Right ventricle myocardium superior (tissue), 1 donor: ENCODE measurements around the gene PLA2G4D. TPM values are rescaled to one million over a fixed set of nuclear protein-coding genes. Genes with fewer than 3 reads are reported as not detected.

ENCODE experiments used
- ATAC-seq: fragments of 200-7000 bp; cut with Tn5 transposase; one replicate; pipeline ENCODE4 v1.9.1; 2020; ENCODE audit warnings: mild to moderate bottlenecking; ENCODE audit not compliant: poor library complexity
- DNase-seq: peaks from one replicate; pipeline ENCODE4 v3.0.0-alpha.2; 2020
- intact Hi-C: fragments of 100-400 bp; cut with DNase I; formaldehyde crosslinking; loops from one replicate; pipeline ENCODE4 v1.11.2; 2022
- long read RNA-seq: library from polyadenylated mRNA; unstranded; transcript quantifications from one replicate; pipeline ENCODE4 v2.0.0, GENCODE V29; 2021
- total RNA-seq: library from RNA; stranded (reverse); fragmentation: NEBNext Ultra II Directional; extraction: Animal tissue kit (Norgen Biotek cat#: 25700); gene quantifications from one replicate; pipeline ENCODE4 v1.2.1, GENCODE V29; 2021
- donor health status: DM: no; HTN: yes; CAD: no; lungs with severe emphysema.

PLA2G4D gene
- total RNA-seq: not detected
- long read RNA-seq: 0 reads

- ATAC-seq: no peak
- no peak for DNase-seq
- intact Hi-C loops: no loop called here
Measured at GRCh38 chr15:42094512-42094963, at the start of gene PLA2G4D. TSS of gene PLA2G4D (minus strand) at chr15:42094562. CDS start at chr15:42094459, 103 bp downstream.

- DNase-seq: no peak
- no peak for ATAC-seq
- intact Hi-C loops: no loop called here
Measured at GRCh38 chr15:42143356-42143755, 49.0 kb upstream of the PLA2G4D start.

DNA sequence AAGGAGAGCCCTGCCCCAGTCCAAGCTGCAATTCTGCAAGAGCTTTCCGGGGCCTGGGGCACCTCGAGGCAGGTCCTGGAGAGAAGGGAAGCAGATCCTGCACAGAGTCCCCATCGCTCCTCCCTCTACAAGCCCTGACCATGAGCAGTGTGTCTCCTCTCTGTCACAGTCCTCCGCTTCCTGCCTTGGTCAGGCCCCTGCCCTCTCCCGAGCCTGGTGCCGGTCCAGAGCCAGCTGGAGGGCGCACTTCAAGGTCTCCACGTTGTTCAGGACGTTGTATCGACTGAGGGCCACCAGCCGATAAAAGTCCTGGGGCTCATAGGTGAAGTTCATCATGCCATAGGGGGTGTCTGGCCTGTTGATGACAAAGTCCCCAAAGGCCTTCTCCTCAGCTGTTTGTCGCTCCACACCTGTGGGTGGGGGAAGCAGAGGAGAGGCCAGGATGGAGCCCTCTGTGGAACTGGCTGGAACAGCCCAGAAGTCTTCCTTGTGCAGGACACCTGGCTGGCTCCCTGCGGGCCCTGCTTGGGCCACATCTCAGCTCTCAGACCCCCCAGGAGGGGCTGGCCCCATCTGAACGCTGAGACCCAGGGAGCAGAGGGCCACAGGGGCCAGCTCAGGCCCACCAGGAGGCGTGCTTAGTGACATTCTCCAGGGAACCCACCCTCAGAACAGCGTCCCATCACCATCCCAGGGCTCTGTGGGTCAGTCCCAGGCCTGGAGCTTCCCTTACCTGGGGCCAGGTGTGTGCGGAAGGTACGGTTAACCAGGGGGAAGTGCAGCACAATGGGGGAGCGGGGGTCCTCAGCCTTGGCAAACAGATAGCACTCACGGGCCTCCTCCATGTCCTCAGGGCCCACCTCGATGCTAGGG lies 47.7 kb upstream of the PLA2G4D start:
- intact Hi-C loops: no loop called here
- ATAC-seq: no peak
- DNase-seq: no peak

GRCh38 chr15:42141246-42141645 lies 46.9 kb upstream of the PLA2G4D start:
- no peak for ATAC-seq
- no peak for DNase-seq
- intact Hi-C loops: no loop called here

DNA sequence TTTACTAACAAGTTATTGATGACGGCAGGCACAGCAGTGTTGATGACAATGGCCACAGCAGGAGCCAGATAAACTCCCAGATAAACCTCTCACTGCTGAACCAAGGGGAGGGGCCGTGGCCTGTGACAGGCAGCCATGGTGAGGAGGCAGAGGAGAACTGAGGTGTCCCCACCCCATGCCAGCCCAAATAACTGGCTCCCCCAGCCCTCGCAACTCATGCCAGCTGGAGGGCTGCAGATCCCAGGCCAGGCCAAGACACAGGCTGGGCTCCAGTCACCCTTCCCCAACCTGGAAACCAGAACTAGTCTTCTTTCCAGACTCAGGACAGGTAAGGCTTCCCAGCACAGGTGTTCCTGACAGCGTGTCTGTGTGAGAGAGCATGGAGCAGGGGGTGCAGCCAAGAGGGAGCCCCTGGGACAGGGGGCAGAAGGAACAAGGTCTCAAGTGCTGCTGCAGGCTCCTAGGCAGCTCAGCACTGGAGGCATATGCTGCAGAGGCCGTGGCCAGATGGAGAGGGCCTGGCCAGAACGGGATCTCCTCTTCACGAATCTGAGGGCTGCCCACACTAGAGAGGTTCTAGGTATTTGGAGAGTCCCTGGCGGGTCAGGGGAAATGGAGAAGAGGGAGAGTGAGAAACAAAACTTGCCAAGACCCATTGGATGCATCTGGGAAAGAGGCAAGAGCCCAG lies 46.2 kb upstream of the PLA2G4D start:
- no peak for DNase-seq
- intact Hi-C loops: no loop called here
- ATAC-seq: no peak

DNA sequence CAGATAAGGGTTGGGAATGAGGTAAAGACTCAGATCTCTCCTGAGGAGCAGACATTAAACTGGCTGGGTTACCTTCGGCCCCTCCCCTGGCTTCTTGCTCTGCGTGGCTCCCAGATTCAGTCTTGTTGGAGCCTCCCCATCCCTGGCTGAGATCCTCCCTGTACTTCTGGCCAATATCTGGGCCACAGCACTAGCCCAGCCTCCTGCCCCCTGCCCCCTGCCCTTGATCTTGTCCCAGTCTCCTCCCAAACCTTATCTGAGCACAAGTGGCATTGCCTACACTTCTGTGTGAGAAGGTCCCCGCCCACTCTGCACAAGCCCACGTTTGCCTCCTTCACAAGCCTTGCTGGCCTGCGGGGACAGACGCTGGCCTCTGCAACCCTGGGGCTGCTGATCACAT lies 45.2 kb upstream of the PLA2G4D start:
- intact Hi-C loops: loop anchor here (5.0 kb wide), 1 partner anchor 152 kb away; no protein-coding TSS in a partner anchor
- DNase-seq (no peak), ATAC-seq (no peak)

DNA sequence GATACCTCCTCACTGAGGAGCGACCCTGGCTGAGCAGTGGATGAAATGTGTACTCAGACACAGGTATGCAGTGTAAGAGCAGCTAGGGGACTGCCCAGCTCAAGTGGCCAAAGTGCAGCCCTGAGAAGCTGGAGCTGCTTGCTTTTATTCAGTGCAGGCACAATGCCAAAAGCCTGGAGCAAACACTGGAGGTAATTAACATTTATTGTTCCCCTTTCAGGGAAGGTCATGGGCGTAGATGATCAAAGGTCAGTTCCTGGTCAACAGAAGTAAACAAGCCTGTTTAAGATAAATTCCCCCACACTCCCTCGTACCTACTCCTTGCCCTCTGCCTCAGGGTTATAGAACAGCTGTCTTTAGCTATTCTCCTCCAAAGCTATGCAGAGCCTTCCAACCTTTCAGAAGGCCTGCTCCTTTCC lies 44.6 kb upstream of the PLA2G4D start:
- intact Hi-C loops: loop anchor here (5.0 kb wide), 1 partner anchor 152 kb away; no protein-coding TSS in a partner anchor
- no peak for DNase-seq

GRCh38 chr15:42138411-42138810 lies 44.0 kb upstream of the PLA2G4D start:
- intact Hi-C loops: loop anchor here (5.0 kb wide), 1 partner anchor 151 kb away; no protein-coding TSS in a partner anchor
- DNase-seq (no peak), ATAC-seq (no peak)

More for the DNA sequence above, 44.6 kb upstream of the PLA2G4D start:
- ATAC-seq: no peak

- ATAC-seq: peak; percentile 51
- intact Hi-C loops: loop anchor here (5.0 kb wide), 1 partner anchor 150 kb away; no protein-coding TSS in a partner anchor
- no peak for DNase-seq
Measured at GRCh38 chr15:42137461-42138261, 43.3 kb upstream of the PLA2G4D start.

DNA sequence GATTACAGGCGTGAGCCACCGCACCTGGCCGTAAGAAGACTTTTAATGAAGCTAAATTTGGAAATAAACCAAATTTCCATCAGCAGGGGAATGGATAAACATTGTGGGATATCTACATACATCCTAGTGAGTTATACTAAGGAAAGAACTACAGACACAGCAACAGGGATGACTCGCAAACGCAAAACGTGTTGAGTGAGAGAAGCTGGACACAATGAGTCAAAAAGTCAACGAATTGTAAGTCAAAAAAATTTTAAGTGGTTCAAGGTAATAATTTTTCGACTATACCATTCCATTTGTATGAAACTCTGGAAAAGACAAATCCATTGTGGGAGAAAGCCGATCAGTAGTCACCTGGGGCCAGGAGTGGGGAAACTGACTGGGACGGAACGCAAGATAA lies 42.2 kb upstream of the PLA2G4D start:
- intact Hi-C loops: loop anchor here (5.0 kb wide), 1 partner anchor 149 kb away; no protein-coding TSS in a partner anchor
- ATAC-seq (no peak), DNase-seq (no peak)

DNA sequence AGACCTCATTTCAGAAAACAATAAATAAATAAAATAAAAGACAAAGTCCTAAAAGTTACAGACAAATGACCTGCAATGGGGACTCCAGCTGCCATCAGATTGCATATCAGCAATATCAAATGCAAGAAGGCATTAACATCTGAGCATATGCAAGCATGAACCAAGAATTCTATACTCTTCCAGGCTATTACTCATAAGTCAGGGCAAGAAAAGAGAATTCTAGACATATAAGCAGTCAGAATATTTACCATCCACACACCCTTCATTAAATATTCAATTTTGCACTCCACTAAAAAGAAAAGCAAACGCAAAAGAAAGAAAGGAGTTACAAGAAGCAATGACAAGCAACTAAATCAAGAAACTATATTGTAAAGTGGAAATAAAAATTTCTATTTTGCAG lies 41.0 kb upstream of the PLA2G4D start:
- ATAC-seq: no peak
- intact Hi-C loops: loop anchor here (5.0 kb wide), 1 partner anchor 148 kb away; no protein-coding TSS in a partner anchor
- no peak for DNase-seq

DNA sequence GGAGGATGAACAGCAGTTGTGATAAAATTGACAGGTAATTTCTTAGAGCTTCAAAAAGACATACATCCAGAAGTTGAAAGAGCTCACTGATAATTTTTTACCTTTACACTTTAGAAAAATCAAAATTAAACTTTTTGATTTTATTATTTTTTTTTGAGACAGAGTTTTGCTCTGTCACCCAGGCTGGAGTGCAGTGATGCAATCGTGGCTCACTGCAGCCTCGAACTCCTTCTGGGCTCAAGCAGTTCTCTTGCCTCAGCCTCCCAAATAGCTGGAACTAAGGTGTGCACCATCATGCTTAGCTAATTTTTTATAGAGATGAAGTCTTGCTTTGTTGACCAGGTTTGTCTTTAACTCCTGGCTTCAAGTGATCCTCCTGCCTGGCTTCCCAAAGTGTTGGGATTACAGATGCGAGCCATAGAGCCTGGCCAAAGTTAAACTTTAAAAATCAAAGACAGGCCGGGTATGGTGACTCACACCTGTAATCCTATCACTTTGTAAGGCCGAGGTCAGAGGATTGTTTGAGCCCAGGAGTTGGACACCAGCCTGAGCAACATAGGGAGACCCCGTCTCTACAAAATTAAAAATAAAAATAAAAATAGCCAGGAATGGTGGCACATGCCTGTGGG lies 40.4 kb upstream of the PLA2G4D start:
- DNase-seq (no peak), ATAC-seq (no peak)
- intact Hi-C loops: loop anchor here (5.0 kb wide), 2 partner anchors 67 to 147 kb away; no protein-coding TSS in a partner anchor

DNA sequence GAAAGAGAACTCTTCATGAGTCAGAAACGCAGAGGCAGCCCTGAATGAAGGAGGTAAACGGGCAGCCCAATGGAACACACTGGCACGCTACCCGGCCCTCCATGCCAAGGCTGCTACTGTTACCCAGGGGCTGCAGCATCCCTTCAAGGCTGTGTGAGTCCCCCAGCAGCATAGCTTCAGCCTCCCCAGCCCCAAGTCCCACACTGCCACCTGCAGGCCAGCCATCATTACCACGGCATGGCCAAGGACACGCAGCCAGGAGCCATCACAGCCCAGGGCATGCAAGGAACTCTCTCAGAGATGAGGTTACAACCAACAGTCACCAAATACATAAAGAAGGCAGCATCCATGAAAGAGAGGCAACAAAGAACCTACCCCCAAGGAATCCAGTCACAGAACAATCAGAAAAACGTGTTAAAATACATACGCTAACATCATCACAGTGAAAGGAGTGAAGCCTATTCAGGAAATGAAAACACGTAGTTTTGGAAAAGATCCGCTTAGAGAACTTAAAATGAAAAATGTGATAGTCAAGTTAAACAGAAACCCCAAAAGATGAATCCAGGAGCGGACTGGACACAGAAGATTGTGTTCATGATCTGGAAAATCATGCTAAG lies 39.6 kb upstream of the PLA2G4D start:
- DNase-seq (no peak), ATAC-seq (peak; percentile 65)
- intact Hi-C loops: loop anchor here (5.0 kb wide), 1 partner anchor 67 kb away; no protein-coding TSS in a partner anchor

- no peak for ATAC-seq
- intact Hi-C loops: loop anchor here (5.0 kb wide), 1 partner anchor 66 kb away; no protein-coding TSS in a partner anchor
- DNase-seq: no peak
Measured at GRCh38 chr15:42133356-42133755, 39.0 kb upstream of the PLA2G4D start.

GRCh38 chr15:42131826-42132806 lies 37.8 kb upstream of the PLA2G4D start:
- ATAC-seq: no peak
- intact Hi-C loops: loop anchor here (5.0 kb wide), 1 partner anchor 65 kb away; no protein-coding TSS in a partner anchor
- DNase-seq: no peak

- intact Hi-C loops: loop anchor here (5.0 kb wide), 1 partner anchor 64 kb away; no protein-coding TSS in a partner anchor
- ATAC-seq: no peak
- no peak for DNase-seq
Measured at GRCh38 chr15:42131006-42131405, 36.6 kb upstream of the PLA2G4D start.
